OCI-LY3 (cell line): Measurements from ENCODE around the gene FHOD3.

Experiments used
- CTCF ChIP-seq: fragments of 200-600, 300-600 bp; sonication (generic); IDR thresholded peaks from 2 replicates; pipeline ENCODE4 v1.5.1; 2014; ENCODE audit warnings: antibody characterized with exemption, low read length, low read depth
- EZH2phosphoT487 ChIP-seq: fragments of 200-600 bp; shearing (Covaris generic); IDR thresholded peaks from 2 replicates; pipeline ENCODE4 v1.6.1; 2018; ENCODE audit warnings: antibody characterized with exemption, mixed run types, low read depth

DNA sequence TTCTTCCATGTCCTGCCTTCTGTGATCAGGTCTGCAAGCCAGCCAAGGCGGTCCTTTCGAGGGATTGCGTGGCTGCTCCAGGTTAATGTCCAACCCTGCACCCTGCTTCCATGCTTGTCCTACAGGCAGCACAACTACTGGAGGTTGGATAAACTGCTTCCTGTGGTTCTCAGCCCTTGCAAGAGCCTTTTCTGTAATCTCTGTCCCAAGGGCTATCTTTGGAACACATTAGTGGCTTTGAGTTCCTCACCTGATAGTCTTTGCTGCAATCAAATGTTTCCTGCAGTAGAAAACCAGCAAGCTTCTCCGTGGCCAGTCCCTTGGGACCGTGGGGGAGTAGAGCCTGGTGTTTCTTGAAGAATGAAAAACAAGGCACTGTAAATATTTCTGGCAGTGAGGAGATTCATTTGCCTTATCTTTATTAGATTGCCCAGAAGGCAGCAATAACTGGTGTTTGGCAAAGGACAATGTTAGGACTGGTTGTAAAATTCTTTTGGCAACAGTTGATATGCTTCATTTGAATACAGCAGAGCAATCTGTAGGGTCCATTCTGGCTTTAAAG lies 214.4 kb downstream of the FHOD3 start:
- TF ChIP-seq CTCF (no peak), EZH2phosphoT487 (no peak)
